Fibroblast of skin of scalp (primary cell): Measurements from ENCODE around the gene SAP30L.

Source experiments
- DNase-seq: peaks from one replicate; pipeline ENCODE4 v3.0.0-alpha.2; 2013

Gene SAP30L

DNA sequence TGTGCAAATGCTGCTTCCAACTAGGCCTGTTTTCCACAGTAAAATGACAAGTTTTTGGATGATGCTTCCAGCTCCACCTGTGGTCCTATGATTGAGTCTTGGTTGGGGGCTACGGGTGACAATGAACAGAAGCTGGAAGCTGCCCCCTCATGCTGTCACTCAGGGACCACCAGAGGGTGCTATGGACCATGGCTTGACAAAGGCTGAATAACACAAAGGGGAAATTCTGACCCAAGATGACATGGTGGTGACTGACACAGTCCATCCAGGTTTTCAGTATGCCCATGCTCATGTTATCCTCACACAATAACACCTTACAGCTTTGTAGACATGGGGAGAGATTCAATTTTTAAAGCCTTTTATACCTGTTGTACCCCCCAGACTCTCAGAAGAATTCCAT, 23.9 kb upstream of the SAP30L start:
- DNase-seq, result peak; percentile 25

DNA sequence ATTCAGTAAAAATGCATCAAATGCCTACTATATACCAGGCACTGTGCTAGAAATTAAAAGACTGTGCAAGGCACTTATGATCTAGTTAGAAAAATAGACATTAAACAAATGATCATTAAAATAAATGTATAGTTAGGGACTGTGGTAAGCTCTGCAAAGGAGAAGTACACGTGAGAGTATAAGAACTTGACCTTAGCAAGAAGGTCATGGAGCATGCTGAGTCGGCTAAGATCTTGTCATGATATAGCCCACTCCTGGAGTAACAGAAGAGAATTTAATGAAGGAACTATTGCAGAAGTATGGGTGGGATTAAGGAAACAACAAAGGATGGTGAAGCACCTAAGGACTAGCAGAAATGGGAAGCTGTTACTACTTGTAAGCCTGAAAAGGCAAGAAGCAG, 23.5 kb upstream of the SAP30L start:
- DNase-seq, result no peak

DNA sequence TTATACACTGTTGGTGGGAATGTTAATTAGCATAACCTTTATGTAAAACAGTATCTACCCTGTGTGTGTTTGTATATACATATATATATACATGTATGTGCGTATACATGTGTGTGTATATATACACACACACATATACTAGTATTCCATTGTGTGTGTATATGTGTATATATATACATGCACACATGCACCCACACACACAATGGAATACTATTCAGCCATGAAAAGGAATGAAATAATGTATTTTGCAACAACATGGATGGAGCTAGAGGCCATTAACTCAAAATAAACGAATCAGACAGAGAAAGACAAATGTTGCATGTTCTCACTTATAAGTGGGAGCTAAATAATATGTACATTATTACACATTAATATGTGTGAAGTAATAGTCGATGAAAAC, 17.6 kb upstream of the SAP30L start:
- no peak for DNase-seq

DNA sequence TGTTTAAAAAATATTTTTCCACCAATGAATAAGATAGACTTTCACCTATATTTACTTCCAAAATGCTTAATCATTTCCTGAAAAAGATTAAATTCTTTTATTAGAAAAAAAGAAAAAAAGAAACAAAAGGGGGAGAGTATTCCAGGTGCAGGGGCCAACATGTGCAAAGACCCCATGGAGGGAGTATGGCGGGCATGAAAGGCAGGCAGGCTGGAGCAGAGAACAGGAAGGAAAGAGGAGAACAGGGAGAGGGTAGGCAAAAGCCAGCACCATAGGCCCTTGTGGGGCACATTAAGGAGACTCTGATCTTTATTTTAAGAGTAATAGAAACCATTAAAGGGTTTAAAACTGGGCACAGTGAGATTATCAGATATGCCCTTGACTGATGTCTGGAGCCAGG, 16.5 kb upstream of the SAP30L start:
- DNase-seq, result no peak

DNA sequence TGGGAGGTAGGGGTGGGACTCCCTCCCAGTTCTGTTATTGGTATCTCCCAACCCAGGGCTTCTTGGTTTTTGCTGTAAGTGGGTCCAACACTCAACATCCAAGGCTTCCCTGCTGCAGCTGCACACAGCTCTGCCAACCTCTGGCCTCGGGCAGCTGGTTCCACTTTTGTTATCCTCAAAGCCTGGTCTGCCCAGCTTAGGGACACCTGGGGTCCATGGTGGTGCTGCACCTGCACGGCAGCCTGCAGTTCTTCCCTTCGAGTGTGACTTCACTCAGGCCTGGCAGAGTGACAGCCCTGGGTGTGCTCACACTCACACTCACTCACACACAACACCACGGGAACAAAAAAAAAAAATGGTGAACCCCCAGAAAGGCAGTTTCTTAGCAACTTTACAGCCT, 15.3 kb upstream of the SAP30L start:
- no peak for DNase-seq

DNA sequence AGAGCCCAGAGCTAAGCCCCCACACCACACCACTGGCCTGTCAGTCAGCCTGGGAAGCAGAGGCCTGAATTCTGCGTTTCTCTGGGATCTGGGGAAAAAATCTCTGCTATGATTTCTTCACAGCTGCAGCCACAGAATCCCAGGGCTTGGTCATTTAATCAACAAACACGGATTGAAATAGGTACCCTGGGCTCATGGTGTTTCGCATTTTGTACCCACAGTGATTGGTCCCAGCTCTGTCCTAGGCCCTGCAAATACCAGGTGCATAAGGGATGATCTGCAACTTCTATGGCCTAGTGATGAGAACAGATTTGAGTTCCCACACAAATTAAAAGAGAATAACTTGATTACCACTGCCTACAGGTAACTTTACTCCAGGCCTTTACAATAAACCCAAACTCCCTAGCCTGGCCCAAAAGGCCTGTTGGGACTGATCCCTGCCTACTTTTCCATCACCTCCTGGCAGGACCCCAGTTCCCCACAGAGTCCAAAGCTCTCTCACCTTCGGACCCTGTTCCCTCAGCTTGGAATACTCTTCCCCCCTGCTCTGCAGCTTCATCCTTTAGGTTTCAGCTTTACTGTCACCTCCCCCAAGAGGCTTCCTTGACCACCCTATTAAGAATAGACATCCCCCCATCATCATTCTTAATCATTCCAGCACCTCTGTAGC, 14.7 kb upstream of the SAP30L start:
- no peak for DNase-seq

DNA sequence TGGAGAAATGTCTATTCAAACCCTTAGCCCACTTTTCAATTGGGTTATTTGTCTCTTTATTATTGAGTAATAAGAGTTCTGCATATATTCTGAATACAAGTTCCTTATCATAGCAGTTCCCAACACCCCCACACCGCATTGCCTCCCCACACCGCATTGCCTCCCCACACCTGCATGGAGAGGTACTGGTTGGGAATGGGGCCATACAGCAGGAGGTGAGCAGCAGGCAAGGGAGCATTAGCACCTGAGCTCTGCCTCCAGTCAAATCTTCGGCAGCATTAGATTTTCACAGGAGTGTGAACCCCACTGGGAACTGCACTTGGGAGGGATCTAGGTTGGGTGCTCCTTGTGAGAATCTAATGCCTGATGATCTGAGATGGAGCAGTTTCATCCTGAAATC, 10.6 kb upstream of the SAP30L start:
- DNase-seq, result no peak

DNA sequence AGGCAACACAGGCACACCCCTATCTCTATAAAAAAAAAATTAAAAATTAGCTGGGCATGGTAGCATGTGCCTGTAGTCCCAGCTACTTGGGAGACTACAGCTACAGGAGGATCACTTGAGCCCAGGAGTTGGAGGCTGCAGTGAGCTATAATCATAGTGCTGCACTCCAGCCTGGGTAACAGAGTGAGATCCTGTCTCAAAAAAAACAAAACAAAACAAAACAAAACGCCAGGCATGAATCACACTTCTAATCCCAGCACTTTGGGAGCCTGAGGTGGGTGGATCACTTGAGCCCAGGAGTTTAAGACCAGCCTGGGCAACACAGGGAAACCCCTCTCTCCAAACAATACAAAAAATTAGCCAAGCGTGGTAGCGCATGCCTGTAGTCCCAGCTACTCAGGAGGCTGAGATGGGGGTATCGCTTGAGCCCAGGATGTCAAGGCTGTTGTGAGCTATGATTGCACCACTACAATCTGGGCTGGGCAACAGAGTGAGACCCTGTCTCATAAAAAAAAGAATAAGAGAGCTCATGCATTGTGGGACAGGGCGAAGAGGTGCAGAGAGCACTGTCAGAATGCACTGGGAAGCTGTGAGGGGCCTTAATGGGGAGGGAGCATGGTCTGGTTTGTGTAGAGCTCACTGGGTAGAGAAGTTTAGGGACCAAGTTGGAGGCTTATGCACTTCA, 8.4 kb upstream of the SAP30L start:
- no peak for DNase-seq

DNA sequence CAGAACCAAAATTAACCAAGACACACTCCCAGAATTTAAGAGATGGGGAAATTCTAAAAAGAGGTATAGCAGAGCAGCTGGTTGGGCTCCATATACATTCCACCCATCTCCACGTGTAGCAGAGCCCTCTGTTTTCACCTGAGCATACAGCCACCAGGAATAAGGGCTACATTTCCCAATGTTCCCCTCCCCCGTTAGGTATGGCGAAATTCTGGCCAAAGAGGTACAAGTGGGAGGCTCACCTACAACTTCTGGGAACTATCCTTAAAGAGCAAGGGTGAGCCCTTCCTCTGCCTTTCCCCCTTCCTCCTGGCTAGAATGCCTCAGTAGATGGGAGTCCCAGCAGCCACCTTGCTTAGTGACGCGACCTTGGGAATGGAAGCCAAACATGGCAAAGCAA, 5.3 kb upstream of the SAP30L start:
- DNase-seq, result no peak

DNA sequence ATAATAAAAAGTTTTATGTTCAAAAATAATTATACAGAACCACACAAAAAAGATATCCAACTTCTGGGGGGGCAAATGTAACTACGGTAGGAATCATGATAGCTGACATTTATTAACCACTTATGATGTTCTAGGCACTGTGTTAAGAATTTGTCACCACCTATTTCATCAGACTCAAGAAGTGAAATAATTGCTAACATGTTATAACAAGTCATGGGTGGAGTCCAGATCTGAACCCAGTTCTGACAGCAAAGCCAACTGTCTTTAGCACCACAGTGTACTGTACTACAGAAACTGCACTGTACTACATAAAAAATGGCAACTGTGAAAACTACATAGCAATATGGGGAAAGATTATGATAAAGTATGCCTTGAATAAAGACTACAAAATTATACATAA, 3.0 kb upstream of the SAP30L start:
- DNase-seq, result no peak

DNA sequence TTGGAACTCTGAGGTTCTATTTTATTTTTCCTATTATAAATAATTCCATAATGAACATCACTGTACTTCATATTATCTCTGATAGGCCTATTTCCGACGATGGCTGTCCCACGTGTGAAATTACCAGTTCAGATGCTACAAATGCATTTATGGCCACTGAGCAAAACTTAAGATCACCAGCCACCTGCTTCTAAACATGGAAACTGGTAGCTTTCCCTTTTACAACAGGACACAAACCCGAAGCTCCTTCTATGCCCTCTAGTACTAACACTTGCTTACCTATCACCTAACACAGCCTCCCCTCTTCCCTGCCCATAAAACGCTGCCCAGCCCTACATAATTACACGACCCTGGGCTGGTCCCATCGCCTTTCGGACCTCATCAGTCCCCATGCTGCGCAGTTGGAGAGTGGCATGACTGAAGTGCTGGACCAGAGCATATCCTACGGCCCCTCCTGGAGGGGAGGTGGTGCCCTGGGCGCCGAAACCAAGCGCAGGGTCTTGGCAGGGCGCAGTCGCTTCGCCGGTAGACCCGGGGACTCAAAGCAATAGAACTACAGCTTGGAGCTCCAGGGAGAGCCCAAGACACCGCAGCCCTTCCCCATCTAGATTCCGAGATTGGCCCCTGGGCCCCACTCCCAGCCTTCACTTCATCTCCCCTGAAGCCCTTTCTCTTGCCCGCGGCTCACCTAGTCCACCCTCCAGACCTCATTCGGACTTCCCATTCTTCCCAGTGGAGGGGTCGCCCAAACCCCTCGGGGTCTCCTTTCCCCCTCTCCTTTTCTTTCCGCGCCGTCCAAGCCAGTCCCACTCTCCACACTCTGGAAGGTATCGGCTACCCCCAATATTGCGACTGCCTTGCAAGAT, 1.0 kb upstream of the SAP30L start:
- no peak for DNase-seq

DNA sequence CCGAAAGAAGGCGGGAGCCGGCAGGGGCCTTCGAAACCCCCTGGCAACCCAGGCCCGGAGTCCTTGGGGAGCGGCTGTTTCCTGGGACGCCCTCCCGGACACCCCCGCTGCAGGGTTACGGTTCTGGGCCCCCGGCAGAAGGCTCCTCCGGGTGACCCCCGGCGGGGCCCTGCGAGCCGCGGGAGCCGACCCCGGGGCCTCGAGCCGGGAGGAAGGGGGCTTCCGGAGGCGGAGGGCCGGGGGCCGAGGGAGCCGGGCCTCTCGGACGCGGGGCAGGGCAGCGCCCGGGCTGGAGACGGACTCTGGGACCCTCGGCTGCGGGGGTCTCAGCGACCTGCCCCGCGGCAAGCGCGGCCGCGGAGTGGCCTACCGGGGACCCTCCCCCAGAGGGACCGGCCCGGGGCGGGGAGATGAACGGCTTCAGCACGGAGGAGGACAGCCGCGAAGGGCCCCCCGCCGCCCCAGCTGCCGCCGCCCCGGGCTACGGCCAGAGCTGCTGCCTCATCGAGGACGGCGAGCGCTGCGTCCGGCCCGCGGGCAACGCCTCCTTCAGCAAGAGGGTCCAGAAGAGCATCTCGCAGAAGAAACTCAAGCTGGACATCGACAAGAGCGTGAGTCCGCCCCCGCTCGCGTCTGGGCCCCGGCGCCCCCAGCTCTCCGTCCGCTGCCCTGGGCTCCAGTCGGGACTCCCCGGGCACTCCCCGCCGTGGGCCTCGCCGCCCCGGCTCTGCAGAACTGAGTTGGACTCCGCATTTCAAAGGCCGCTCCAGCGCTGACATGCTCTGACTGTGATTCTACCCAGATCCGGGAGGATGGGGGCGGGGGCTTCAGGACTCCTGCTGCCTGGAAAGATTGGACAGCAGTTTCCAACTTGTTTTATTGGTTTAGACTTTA, 645 bp downstream of the SAP30L start:
- peak; percentile 60 for DNase-seq

DNA sequence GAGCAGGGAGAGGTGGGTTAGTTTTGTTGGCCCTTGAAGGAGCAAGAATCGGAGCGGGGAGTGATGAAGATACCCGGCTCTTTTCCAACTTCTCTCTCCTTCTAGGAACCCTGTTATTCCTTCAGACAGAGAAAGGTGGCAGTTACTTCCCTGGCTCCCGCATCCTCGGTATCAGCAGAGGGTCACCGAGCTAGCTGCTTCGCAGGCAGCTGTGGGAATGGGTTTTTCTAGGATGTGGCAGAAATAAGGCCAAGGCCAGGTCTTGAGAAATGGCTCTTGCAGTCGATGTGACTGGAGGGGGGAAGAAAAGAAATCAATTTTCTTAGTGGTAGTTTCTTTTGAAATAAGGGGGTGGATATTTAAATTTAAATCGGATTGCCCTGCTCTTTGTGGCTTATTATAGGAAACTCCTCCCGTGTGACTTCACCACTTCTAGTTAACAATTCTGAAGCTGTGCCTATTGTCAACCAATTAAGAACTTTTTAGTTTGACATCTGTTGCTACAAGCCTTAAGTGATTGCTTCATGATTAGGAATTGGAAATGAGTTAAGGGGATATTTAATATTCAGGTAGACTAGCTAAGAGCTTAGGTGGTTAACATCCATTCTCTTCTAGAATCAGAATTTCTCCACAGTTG, 1.4 kb downstream of the SAP30L start:
- no peak for DNase-seq

DNA sequence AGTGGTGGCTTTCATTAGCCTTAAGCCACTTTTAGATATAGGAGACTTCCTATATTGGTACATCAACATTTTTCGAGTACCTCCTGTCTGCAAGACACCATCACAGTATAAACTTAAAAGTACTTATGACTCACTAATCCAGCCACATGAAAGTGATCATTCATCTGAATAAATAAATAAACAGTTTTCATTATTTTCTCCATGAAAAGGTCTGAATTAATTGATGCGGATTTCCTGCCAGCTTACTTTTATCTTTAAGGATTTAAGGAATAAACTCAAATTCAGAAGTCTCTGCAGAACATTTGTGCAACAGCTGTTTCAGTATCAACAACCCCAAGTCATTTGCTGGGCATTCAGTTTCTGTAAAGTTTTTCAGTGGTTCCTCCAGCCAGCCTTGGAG, 4.0 kb downstream of the SAP30L start:
- DNase-seq, result no peak

DNA sequence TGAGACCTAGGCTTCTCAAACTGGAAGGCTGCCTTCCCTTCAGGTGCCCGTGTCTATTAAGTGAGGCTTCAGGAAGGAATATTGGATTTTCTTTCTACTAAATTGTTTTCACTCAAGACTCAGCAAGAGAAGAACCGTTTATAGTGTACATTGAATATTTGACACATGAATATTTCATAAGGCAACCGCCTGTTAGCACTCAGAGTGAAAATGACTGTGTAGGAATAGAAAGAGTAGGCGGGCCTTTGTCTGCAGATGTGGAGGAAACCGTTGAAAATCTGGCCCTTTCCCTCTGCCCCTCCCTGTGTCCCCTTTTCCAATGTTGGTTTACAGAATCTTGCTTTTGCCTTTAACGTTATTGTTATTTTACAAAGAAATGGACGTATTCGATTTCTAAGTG, 6.2 kb downstream of the SAP30L start:
- no peak for DNase-seq

DNA sequence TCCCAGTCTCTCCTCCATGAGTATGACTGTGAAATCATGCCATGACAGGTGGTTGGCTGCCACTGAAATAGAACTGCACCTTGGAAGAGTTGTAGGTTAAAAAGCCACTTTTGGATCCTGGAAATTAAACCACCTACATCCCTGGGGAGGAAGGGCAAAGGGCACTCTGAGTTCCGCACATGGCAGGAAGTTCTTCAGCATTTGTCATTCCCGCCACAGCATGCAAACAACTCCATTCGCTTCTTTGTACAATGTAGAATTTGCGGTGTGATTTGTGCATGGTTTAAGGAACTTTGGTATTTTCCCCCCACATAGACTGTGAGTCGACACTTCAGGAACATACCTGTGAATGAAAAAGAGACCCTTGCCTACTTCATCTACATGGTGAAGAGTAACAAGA, 9.8 kb downstream of the SAP30L start:
- no peak for DNase-seq

DNA sequence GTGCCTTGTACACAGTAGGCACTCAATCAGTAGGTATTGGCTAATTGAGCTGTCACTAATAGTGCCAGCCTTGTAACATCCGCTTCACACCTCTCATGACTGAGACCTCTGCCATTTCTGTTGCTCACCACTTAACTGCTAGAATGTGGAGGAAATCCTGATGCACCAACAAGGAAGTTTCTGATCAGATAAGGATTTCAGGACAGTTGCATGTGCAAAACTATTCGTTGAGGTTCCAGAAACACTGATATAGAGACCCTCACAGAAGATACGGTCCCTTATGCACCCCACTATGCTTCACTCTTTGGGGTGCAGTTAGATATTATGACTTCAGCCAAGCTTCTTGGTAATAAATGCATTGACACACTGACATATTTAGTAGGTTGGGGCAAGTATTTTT, 10.7 kb downstream of the SAP30L start:
- no peak for DNase-seq

DNA sequence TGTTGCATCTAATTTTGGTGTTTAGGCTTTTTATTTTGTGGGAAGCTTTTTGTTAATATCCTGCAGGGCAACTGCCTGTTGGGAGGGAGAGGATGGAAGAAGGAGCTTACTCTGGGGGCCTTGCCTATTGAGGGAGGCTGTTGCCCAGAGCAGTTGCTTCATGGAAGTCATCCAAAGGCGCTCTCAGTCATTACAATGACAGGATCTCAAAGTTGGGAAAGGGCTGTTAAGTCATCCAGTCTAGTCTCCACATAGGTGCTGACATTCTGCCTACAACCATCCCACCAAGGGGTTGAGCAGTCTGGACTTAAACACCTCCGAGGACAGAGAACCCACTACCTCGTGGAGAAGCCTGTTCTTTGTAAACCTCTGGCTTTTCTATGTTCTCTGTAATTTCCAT, 13.2 kb downstream of the SAP30L start:
- DNase-seq, result no peak

DNA sequence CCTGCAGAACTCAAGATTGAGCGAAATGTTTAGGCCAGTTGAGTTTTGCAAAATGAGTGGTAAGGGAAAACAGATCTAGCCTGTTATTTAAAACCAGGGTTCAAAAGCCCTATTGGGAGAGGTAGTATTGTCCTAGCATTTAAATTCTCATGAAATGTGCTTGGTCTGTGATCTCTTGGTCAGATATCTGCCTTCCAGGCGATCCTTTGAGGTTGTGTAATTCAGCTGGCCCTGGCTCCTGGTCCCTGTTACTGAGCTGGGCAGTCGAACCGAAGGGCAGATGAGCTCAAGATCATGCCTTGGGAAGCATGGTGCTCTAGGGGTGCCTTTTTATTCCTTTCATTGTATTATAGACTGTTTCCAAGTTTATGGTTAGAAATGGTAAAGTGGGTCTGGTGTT, 14.4 kb downstream of the SAP30L start:
- no peak for DNase-seq

DNA sequence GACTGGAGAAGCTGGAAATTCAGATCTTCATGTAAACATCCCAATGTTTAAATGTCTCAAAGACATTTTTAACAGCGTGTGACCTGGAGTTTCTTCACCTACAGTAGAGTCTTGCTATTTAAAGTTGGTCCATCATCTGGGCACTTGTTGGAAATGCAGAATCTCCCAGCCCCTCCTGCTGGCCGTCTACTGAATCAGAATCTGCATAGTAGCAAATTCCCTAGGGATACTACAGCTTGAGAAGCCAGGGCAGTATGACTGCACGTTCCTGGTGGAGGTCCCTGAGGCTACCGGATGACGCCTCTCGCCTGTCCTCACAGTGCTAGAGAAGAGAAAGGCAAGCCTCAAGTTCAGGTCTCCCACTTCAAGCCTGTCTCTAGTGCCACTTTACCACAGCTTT, 15.7 kb downstream of the SAP30L start:
- peak; percentile 57 for DNase-seq

DNA sequence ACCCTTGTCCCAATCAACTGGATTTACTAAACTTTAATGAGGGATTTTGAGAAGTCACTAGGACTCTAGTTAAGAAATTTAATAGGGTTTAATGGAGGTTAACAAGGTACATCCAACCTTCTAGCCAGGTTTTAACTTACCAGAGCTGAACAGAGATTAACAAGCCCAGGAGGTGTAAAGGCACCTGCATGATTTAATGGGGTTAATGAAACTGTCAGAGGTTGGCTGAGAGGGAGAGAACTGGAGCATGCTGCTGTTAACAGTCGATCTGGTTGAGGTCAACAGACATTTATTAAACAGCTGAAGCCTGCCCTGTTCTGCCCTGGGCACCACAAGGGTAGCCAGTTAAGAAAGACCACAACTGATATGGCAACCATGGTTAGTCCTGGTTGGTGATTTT, 18.6 kb downstream of the SAP30L start:
- DNase-seq, result no peak

DNA sequence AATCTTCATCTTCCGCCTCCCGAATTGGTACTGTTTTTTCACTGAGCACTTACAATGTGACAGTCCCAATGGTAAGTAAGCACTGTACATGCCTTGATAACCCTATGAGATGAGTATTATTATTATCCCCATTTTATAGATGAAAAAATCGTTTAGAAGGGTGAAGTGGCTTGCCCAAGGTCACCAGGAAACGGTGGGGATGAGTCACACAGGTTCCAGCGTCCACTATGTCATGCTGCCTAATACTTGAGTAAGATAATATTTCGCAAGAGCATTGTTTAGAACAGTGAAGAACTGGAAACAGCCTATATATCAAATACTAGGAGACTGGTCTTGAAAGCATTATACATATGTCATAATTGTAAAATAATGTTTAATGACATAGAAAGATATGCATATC, 19.4 kb downstream of the SAP30L start:
- DNase-seq, result no peak
